ENCODE data around the gene RNF20.

Gene RNF20

GRCh38 chr9:101564252-101564651, 30.6 kb downstream of the RNF20 start:
- Histone ChIP-seq H3K9me2 (replicated peaks; ENCODE audit: low read depth, low read length) (no peaks in the 10 kb centered on the region), H3K4me1 (ENCODE audit: insufficient read depth, low read length, poor library complexity, severe bottlenecking) (no peaks in the 10 kb centered on the region), H3K9ac (ENCODE audit: low read depth, low read length, poor library complexity, severe bottlenecking) (no peak overlapping the region), H3K36me3 (ENCODE audit: insufficient read depth, low read length) (peaks cover 55% of the 10 kb centered on the region; the same call in 1 of the 2 replicates), H3K79me2 (ENCODE audit: insufficient read depth, low read length) (no peaks in the 10 kb centered on the region), H3K4me3 (ENCODE audit: low read length, poor library complexity, severe bottlenecking) (no peak overlapping the region), H4K20me1 (ENCODE audit: insufficient read depth, low read length, poor library complexity, severe bottlenecking) (no peaks in the 10 kb centered on the region), H2AFZ (ENCODE audit: low read length) (no peak overlapping the region), H3K27me3 (ENCODE audit: insufficient read depth, low read length, poor library complexity, severe bottlenecking) (no peaks in the 10 kb centered on the region), H3K9me3 (ENCODE audit: insufficient read depth, low read depth, low read length) (no peaks in the 10 kb centered on the region), H3F3A (ENCODE audit: low read depth) (no peaks in the 10 kb centered on the region), H3K4me2 (ENCODE audit: low read depth, low read length, poor library complexity, severe bottlenecking) (no peak overlapping the region)
- TF ChIP-seq CTCF (conservative IDR thresholded peaks at IDR 0.05; ENCODE audit: low read length) (no peak), EZH2phosphoT487 (IDR thresholded peaks at IDR 0.05; ENCODE audit: borderline replicate concordance) (no peak)

- no peak overlapping the region for H2AFZ ChIP-seq (ENCODE audit: low read length)
- TF ChIP-seq CTCF (conservative IDR thresholded peaks at IDR 0.05; ENCODE audit: low read length) = peak; percentile 63
- no peak for TF ChIP-seq EZH2phosphoT487 (IDR thresholded peaks at IDR 0.05; ENCODE audit: borderline replicate concordance)
- no peaks in the 10 kb centered on the region for H3K9me3 ChIP-seq (ENCODE audit: insufficient read depth, low read depth, low read length)
- no peak overlapping the region for H3K4me3 ChIP-seq (ENCODE audit: low read length, poor library complexity, severe bottlenecking)
- H3K4me1 ChIP-seq (ENCODE audit: insufficient read depth, low read length, poor library complexity, severe bottlenecking) = no peaks in the 10 kb centered on the region
- no peaks in the 10 kb centered on the region for H3K79me2 ChIP-seq (ENCODE audit: insufficient read depth, low read length)
- no peaks in the 10 kb centered on the region for H3K9me2 ChIP-seq (replicated peaks; ENCODE audit: low read depth, low read length)
- no peaks in the 10 kb centered on the region for H3K27me3 ChIP-seq (ENCODE audit: insufficient read depth, low read length, poor library complexity, severe bottlenecking)
- H3F3A ChIP-seq (ENCODE audit: low read depth) = no peaks in the 10 kb centered on the region
- H4K20me1 ChIP-seq (ENCODE audit: insufficient read depth, low read length, poor library complexity, severe bottlenecking) = no peaks in the 10 kb centered on the region
- peaks cover 37% of the 10 kb centered on the region; the same call in 1 of the 2 replicates for H3K36me3 ChIP-seq (ENCODE audit: insufficient read depth, low read length)
- H3K4me2 ChIP-seq (ENCODE audit: low read depth, low read length, poor library complexity, severe bottlenecking) = no peak overlapping the region
- no peak overlapping the region for H3K9ac ChIP-seq (ENCODE audit: low read depth, low read length, poor library complexity, severe bottlenecking)
Observed at GRCh38 chr9:101566904-101567724, 33.5 kb downstream of the RNF20 start.

GRCh38 chr9:101567725-101568350, 34.2 kb downstream of the RNF20 start:
- Histone ChIP-seq H3K27me3 (ENCODE audit: insufficient read depth, low read length, poor library complexity, severe bottlenecking) (no peaks in the 10 kb centered on the region), H3K36me3 (ENCODE audit: insufficient read depth, low read length) (peaks cover 30% of the 10 kb centered on the region; the same call in 1 of the 2 replicates), H3K9me2 (replicated peaks; ENCODE audit: low read depth, low read length) (no peaks in the 10 kb centered on the region), H3K9ac (ENCODE audit: low read depth, low read length, poor library complexity, severe bottlenecking) (no peak overlapping the region), H3K4me1 (ENCODE audit: insufficient read depth, low read length, poor library complexity, severe bottlenecking) (no peaks in the 10 kb centered on the region), H3K9me3 (ENCODE audit: insufficient read depth, low read depth, low read length) (no peaks in the 10 kb centered on the region), H2AFZ (ENCODE audit: low read length) (no peak overlapping the region), H3K4me2 (ENCODE audit: low read depth, low read length, poor library complexity, severe bottlenecking) (no peak overlapping the region), H3F3A (ENCODE audit: low read depth) (no peaks in the 10 kb centered on the region), H3K4me3 (ENCODE audit: low read length, poor library complexity, severe bottlenecking) (no peak overlapping the region), H4K20me1 (ENCODE audit: insufficient read depth, low read length, poor library complexity, severe bottlenecking) (no peaks in the 10 kb centered on the region), H3K79me2 (ENCODE audit: insufficient read depth, low read length) (no peaks in the 10 kb centered on the region)
- no peak for TF ChIP-seq EZH2phosphoT487 (IDR thresholded peaks at IDR 0.05; ENCODE audit: borderline replicate concordance)
- TF ChIP-seq CTCF (conservative IDR thresholded peaks at IDR 0.05; ENCODE audit: low read length) = no peak
